Thoracic aorta (tissue), 2 donors: ENCODE data around the gene CLASP2. TPM values are rescaled to one million over a fixed set of nuclear protein-coding genes. Genes with fewer than 3 reads are reported as not detected.

Source experiments
- ATAC-seq: fragments of 150-250 bp; one replicate; pipeline ENCODE4 v1.8.0; 2017; ENCODE audit warnings: low read depth; ENCODE audit not compliant: insufficient number of reproducible peaks, low FRiP score
- DNase-seq: peaks from one replicate; pipeline ENCODE4 v3.0.0-alpha.2; 2020; ENCODE audit warnings: low spot score
- H3K27ac ChIP-seq, 2 donors: fragments of 200-600 bp; sonication (generic); 1 replicate in 1 of 2; 2 replicates in 1 of 2; pipeline ENCODE4 v1.5.1; 2016; ENCODE audit warnings: mild to moderate bottlenecking in 2 of 2, moderate library complexity in 2 of 2
- H3K27me3 ChIP-seq: fragments of 200-600 bp; sonication (generic); replicated peaks from 2 replicates; pipeline ENCODE4 v1.6.0; 2016; ENCODE audit warnings: mild to moderate bottlenecking; ENCODE audit not compliant: insufficient read depth
- H3K36me3 ChIP-seq: fragments of 200-600 bp; sonication (generic); one replicate; pipeline ENCODE4 v1.5.1; 2016
- H3K4me1 ChIP-seq, 2 donors: fragments of 200-600 bp; sonication (generic); 1 replicate in 1 of 2; 2 replicates in 1 of 2; pipeline versions ENCODE4 v1.5.1 to v1.6.0; 2016; ENCODE audit warnings: low read depth in 2 of 2, mild to moderate bottlenecking in 1 of 2; ENCODE audit not compliant: control insufficient read depth in 1 of 2
- H3K4me3 ChIP-seq: fragments of 200-600 bp; sonication (generic); 2 replicates; pipeline ENCODE4 v1.5.1; 2016; ENCODE audit warnings: mild to moderate bottlenecking
- H3K9me3 ChIP-seq: fragments of 200-600 bp; sonication (generic); 2 replicates; pipeline ENCODE4 v1.5.1; 2016
- CTCF ChIP-seq: fragments of 200-600 bp; sonication (generic); IDR thresholded peaks from one replicate; pipeline ENCODE4 v1.5.1; 2019; ENCODE audit warnings: antibody characterized with exemption
- total RNA-seq, 2 donors: library from RNA; depleted of rRNA; stranded (reverse); fragments of >200 nt; gene quantifications; one replicate each; pipeline versions ENCODE4 v1.1.0 to v1.2.3, GENCODE V29; 2016

CLASP2 gene
- total RNA-seq, 2 donors from 2014 or later, result 122 to 126 TPM

DNA sequence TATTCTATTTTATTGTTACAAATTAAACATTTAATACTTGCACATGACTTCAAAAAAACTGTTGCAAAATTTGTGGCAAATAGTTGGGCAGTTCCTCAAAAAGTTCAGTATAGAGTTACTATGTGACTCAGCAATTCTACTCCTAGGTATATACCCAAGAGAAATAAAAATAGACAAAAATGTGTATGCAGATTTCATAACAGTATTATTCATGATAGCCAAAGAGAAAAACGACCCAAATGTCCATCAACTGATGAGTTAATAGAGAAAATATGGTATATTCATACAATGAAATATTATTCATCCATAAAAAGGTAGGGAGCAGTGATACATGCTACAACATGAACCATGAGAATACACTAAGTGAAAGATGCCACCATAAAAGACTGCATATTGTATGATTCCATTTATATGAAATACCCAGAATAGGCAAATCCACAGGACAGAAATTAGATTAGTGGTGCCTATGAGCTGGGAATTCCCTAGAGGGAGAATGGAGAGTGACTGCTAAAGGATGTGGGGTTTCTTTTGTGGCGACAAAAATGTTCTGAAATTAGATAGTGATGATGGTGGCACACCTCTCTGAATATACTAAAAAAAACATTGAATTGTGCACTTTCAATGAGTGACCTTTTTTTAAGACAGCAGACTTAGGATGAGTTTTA is 31.6 kb upstream of the CLASP2 start:
- no peak for DNase-seq
- Histone ChIP-seq H3K36me3 (no peaks in the 10 kb centered on the region), H3K4me3 (no peak overlapping the region), H3K27me3 (no peaks in the 10 kb centered on the region), H3K27ac (no peak overlapping the region), H3K4me1 (peaks cover 9 to 19% of the 10 kb centered on the region in 2 donors), H3K9me3 (peaks cover 9% of the 10 kb centered on the region)
- TF ChIP-seq CTCF, result no peak
- no peak for ATAC-seq

DNA sequence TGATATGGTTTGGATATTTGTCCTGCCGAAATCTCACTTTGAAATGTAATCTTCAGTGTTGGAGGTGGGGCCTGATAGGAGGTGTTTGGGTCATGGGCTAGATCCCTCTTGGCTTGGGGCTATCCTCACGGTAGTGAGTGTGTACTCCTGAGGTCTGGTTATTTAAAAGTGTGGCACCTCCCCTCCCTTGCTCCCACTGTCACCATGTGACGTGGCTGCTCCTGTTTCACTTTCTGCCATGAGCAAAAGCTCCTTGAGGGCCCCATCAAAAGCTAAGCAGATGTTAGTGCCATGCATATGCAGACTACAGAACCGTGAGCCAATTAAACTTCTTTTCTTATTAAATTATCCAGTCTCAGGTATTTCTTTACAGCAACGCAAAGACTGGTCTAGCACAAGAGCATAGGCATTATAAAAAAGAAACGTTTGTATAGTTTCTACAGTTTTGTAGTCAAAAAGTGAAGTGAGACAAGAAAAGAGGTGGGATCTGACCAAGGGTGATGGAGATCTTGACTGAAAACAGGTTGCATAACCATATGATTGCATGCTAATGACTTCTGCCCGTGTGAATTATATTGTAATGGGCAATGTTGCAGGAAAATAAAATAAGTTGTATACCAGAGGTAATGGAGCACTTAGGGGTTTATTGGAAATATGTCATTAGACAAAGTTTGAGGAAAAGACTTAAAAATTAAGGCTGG is 28.5 kb upstream of the CLASP2 start:
- DNase-seq (no peak), ATAC-seq (no peak)
- H3K9me3 ChIP-seq, result no peaks in the 10 kb centered on the region
- no peaks in the 10 kb centered on the region for H3K36me3 ChIP-seq
- no peak overlapping the region for H3K27ac ChIP-seq
- H3K4me3 ChIP-seq, result no peak overlapping the region
- no peak for TF ChIP-seq CTCF
- peaks cover 9 to 19% of the 10 kb centered on the region in 2 donors for H3K4me1 ChIP-seq
- H3K27me3 ChIP-seq, result no peaks in the 10 kb centered on the region

GRCh38 chr3:33737146-33737545 is 19.1 kb upstream of the CLASP2 start:
- Histone ChIP-seq H3K27me3 (no peaks in the 10 kb centered on the region), H3K36me3 (no peaks in the 10 kb centered on the region), H3K9me3 (no peaks in the 10 kb centered on the region), H3K4me1 (no peaks in the 10 kb centered on the region), H3K27ac (no peak overlapping the region), H3K4me3 (no peak overlapping the region)
- DNase-seq (no peak), ATAC-seq (no peak)
- TF ChIP-seq CTCF, result no peak

DNA sequence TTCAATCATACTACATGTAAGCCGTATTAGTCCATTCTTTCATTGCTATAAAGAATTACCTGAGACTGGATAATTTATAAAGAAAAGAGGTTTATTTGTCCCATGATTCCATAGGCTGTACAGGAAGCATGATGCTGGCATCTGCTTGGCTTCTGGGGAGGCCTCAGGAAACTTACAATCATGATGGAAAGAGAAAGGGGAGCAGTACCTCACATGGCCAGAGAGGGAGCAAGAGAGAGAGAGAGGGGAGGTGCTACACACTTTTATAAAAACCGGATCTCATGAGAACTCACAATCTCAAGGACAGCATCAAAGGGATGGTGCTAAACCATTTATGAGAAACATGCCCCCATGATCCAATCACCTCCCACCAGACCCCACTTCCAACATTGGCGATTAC is 14.3 kb upstream of the CLASP2 start:
- H3K9me3 ChIP-seq, result no peaks in the 10 kb centered on the region
- no peak for DNase-seq
- H3K4me1 ChIP-seq, result no peaks in the 10 kb centered on the region
- no peaks in the 10 kb centered on the region for H3K36me3 ChIP-seq
- no peak overlapping the region for H3K4me3 ChIP-seq
- H3K27ac ChIP-seq, result no peak overlapping the region
- ATAC-seq, result no peak
- peak; percentile 19 for TF ChIP-seq CTCF
- no peaks in the 10 kb centered on the region for H3K27me3 ChIP-seq

DNA sequence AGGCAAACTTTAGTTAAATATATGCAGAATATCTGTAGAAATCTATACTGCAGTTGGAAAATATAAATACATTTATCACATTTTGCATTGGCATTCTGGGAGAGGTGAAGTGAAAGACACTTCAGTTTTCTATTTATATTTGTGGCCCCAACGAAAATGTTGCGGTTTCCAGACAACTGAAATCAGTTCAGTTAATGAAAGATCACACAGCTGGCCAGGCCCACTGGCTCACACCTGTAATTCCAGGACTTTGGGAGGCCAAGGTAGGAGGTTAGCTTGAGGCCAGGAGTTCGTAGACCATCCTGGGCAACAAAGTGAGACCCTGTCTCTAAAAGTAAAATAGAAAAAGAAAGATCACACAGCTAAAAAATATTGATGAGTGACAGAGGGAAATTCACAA is 11.9 kb upstream of the CLASP2 start:
- no peaks in the 10 kb centered on the region for H3K9me3 ChIP-seq
- H3K36me3 ChIP-seq, result no peaks in the 10 kb centered on the region
- no peaks in the 10 kb centered on the region for H3K4me1 ChIP-seq
- no peak overlapping the region for H3K27ac ChIP-seq
- no peak overlapping the region for H3K4me3 ChIP-seq
- DNase-seq, result no peak
- H3K27me3 ChIP-seq, result no peaks in the 10 kb centered on the region
- no peak for ATAC-seq
- TF ChIP-seq CTCF, result no peak
